Stimulated activated CD8-positive, alpha-beta memory T cell treated with anti-CD3 and anti-CD28 coated beads, Interleukin-4, amount 100 ng/mL, for 24 hours (primary cell): Measurements from ENCODE around the gene TBC1D26.
"Not testable (repeated sequence)": the region's sequence is repeated elsewhere in the genome, so short reads cannot be mapped to it uniquely, and the experiment has no call there.

Experiments used
- DNase-seq: peaks from one replicate; pipeline ENCODE4 v3.0.0-alpha.2; 2020; ENCODE audit warnings: low read depth

The TBC1D26 gene

GRCh38 chr17:15744074-15744676, 12.1 kb downstream of the TBC1D26 start:
- no peak for DNase-seq

- DNase-seq = no peak
Observed at GRCh38 chr17:15744885-15745284, 12.8 kb downstream of the TBC1D26 start.

GRCh38 chr17:15749403-15749802, 17.3 kb downstream of the TBC1D26 start:
- not testable (repeated sequence) for DNase-seq

GRCh38 chr17:15768865-15769533, 36.9 kb downstream of the TBC1D26 start:
- DNase-seq = not testable (repeated sequence)

- DNase-seq = not testable (repeated sequence)
Observed at GRCh38 chr17:15770679-15771078, 38.6 kb downstream of the TBC1D26 start.

GRCh38 chr17:15776871-15777270, 44.8 kb downstream of the TBC1D26 start:
- DNase-seq = no peak

GRCh38 chr17:15777297-15777696, 45.2 kb downstream of the TBC1D26 start:
- no peak for DNase-seq

- DNase-seq = no peak
Observed at GRCh38 chr17:15777717-15778116, 45.6 kb downstream of the TBC1D26 start.

- DNase-seq = no peak
Observed at GRCh38 chr17:15779119-15779518, 47.0 kb downstream of the TBC1D26 start.

- DNase-seq = no peak
Observed at GRCh38 chr17:15780188-15780587, 48.1 kb downstream of the TBC1D26 start.

- no peak for DNase-seq
Observed at GRCh38 chr17:15782866-15783265, 50.8 kb downstream of the TBC1D26 start.

- DNase-seq = no peak
Observed at GRCh38 chr17:15783461-15783860, 51.4 kb downstream of the TBC1D26 start.

- not testable (repeated sequence) for DNase-seq
Observed at GRCh38 chr17:15784351-15784750, 52.3 kb downstream of the TBC1D26 start.

- DNase-seq = not testable (repeated sequence)
Observed at GRCh38 chr17:15787363-15788075, 55.4 kb downstream of the TBC1D26 start.

- DNase-seq = not testable (repeated sequence)
Observed at GRCh38 chr17:15788365-15788764, 56.3 kb downstream of the TBC1D26 start.
